ENCODE data around the gene SAA4. TPM values are rescaled to one million over a fixed set of nuclear protein-coding genes. Genes with fewer than 3 reads are reported as not detected.

The SAA4 gene
- total RNA-seq, 1 donor from 2014 or later = not detected

- no peak for DNase-seq
These were observed 47.8 kb downstream of the SAA4 start for GRCh38 chr11:18188796-18189195.

Other genes starting within 250 kb of the SAA4 start
- 17.0 and 18.4 TPM in 2 replicates for gene SERGEF, start 223.8 kb downstream of the SAA4 start, total RNA-seq
- gene TPH1, start 190.5 kb downstream of the SAA4 start, total RNA-seq = under 0.01 TPM in 1 of 2 replicates, not detected in the other
- 18.0 and 24.7 TPM in 2 replicates for gene SAAL1, start 130.7 kb downstream of the SAA4 start, total RNA-seq
- not detected in 2 replicates for gene MRGPRX3, start 104.2 kb downstream of the SAA4 start, total RNA-seq
- 0.19 and 0.51 TPM in 2 replicates for gene MRGPRX4, start 64.0 kb downstream of the SAA4 start, total RNA-seq
- gene SAA2, start 11.9 kb upstream of the SAA4 start, total RNA-seq = 0.70 and 2.0 TPM in 2 replicates
- 0.98 and 3.1 TPM in 2 replicates for gene SAA1, start 29.5 kb upstream of the SAA4 start, total RNA-seq
- 26.0 and 38.8 TPM in 2 replicates for gene HPS5, start 85.3 kb upstream of the SAA4 start, total RNA-seq
- 66.9 and 77.4 TPM in 2 replicates for gene GTF2H1, start 85.8 kb upstream of the SAA4 start, total RNA-seq
- gene LDHA, start 157.8 kb upstream of the SAA4 start, total RNA-seq = 281 and 549 TPM in 2 replicates
- gene LDHC, start 175.5 kb upstream of the SAA4 start, total RNA-seq = 0.34 TPM in 1 of 2 replicates, not detected in the other
- gene LDHAL6A, start 219.1 kb upstream of the SAA4 start, total RNA-seq = not detected in 2 replicates